Stimulated activated naive CD8-positive, alpha-beta T cell treated with anti-CD3 and anti-CD28 coated beads, Interleukin-15, Interleukin-2, amounts not matched to agents 100 ng/mL and 50 ng/mL, for 24 hours (primary cell): ENCODE measurements around the gene KRT14.
"Not testable (repeated sequence)": the region's sequence is repeated elsewhere in the genome, so short reads cannot be mapped to it uniquely, and the experiment has no call there.

ENCODE experiments used
- H3K27ac Mint-ChIP-seq: one replicate; pipeline ENCODE4 v1.8.0; 2021; ENCODE audit warnings: mild to moderate bottlenecking, mixed read lengths
- H3K27me3 Mint-ChIP-seq: one replicate; pipeline ENCODE4 v1.8.0; 2021; ENCODE audit warnings: mixed read lengths
- H3K36me3 Mint-ChIP-seq: one replicate; pipeline ENCODE4 v1.8.0; 2021; ENCODE audit warnings: low read depth, mixed read lengths
- H3K4me1 Mint-ChIP-seq: one replicate; pipeline ENCODE4 v1.8.0; 2021; ENCODE audit warnings: low read depth, mixed read lengths
- H3K4me3 Mint-ChIP-seq: one replicate; pipeline ENCODE4 v1.8.0; 2021; ENCODE audit warnings: mild to moderate bottlenecking, mixed read lengths
- H3K9me3 Mint-ChIP-seq: one replicate; pipeline ENCODE4 v1.8.0; 2021; ENCODE audit warnings: mixed read lengths

KRT14 gene

GRCh38 chr17:41593306-41593981 is 6.7 kb upstream of the KRT14 start:
- peaks cover 6% of the 10 kb centered on the region for H3K27me3 Mint-ChIP-seq
- H3K27ac Mint-ChIP-seq, result no peak overlapping the region
- no peaks in the 10 kb centered on the region for H3K9me3 Mint-ChIP-seq
- no peaks in the 10 kb centered on the region for H3K4me1 Mint-ChIP-seq
- no peak overlapping the region for H3K4me3 Mint-ChIP-seq
- H3K36me3 Mint-ChIP-seq, result no peaks in the 10 kb centered on the region

- Mint-ChIP-seq H3K4me1 (no peaks in the 10 kb centered on the region), H3K27ac (no peak overlapping the region), H3K4me3 (no peak overlapping the region), H3K27me3 (peaks cover 6% of the 10 kb centered on the region), H3K36me3 (no peaks in the 10 kb centered on the region), H3K9me3 (no peaks in the 10 kb centered on the region)
These were observed 6.1 kb upstream of the KRT14 start for GRCh38 chr17:41592601-41593305.

- Mint-ChIP-seq H3K27ac (no peak overlapping the region), H3K4me1 (no peaks in the 10 kb centered on the region), H3K27me3 (peaks cover 3% of the 10 kb centered on the region), H3K36me3 (no peaks in the 10 kb centered on the region), H3K9me3 (no peaks in the 10 kb centered on the region), H3K4me3 (no peak overlapping the region)
These were observed 2.6 kb upstream of the KRT14 start for GRCh38 chr17:41589301-41589700.

GRCh38 chr17:41588126-41588810 is 1.6 kb upstream of the KRT14 start:
- Mint-ChIP-seq H3K27ac (no peak overlapping the region), H3K4me3 (no peak overlapping the region), H3K9me3 (no peaks in the 10 kb centered on the region), H3K4me1 (no peaks in the 10 kb centered on the region), H3K36me3 (no peaks in the 10 kb centered on the region), H3K27me3 (peaks cover 9% of the 10 kb centered on the region)

GRCh38 chr17:41585301-41586056 is 1.2 kb downstream of the KRT14 start:
- H3K27me3 Mint-ChIP-seq, result peaks cover 22% of the 10 kb centered on the region
- no peak overlapping the region for H3K27ac Mint-ChIP-seq
- H3K4me3 Mint-ChIP-seq, result no peak overlapping the region
- H3K36me3 Mint-ChIP-seq, result no peaks in the 10 kb centered on the region
- H3K9me3 Mint-ChIP-seq, result no peaks in the 10 kb centered on the region
- H3K4me1 Mint-ChIP-seq, result no peaks in the 10 kb centered on the region

- not testable (repeated sequence) for H3K9me3 Mint-ChIP-seq, H3K36me3 Mint-ChIP-seq, H3K4me3 Mint-ChIP-seq, H3K4me1 Mint-ChIP-seq, H3K27ac Mint-ChIP-seq
- H3K27me3 Mint-ChIP-seq, result peaks cover 32% of the 10 kb centered on the region
These were observed 2.3 kb downstream of the KRT14 start for GRCh38 chr17:41584331-41584927.

- H3K27me3 Mint-ChIP-seq, result peaks cover 39% of the 10 kb centered on the region
- no peaks in the 10 kb centered on the region for H3K9me3 Mint-ChIP-seq
- no peak overlapping the region for H3K4me3 Mint-ChIP-seq
- no peak overlapping the region for H3K27ac Mint-ChIP-seq
- H3K36me3 Mint-ChIP-seq, result no peaks in the 10 kb centered on the region
- no peaks in the 10 kb centered on the region for H3K4me1 Mint-ChIP-seq
These were observed 3.3 kb downstream of the KRT14 start for GRCh38 chr17:41583137-41584127.

- H3K27ac Mint-ChIP-seq, H3K9me3 Mint-ChIP-seq, H3K4me1 Mint-ChIP-seq, H3K36me3 Mint-ChIP-seq, H3K4me3 Mint-ChIP-seq: not testable (repeated sequence)
- H3K27me3 Mint-ChIP-seq, result peaks cover 47% of the 10 kb centered on the region
These were observed 4.4 kb downstream of the KRT14 start for GRCh38 chr17:41582061-41582968.

- Mint-ChIP-seq H3K4me3 (no peak overlapping the region), H3K27me3 (peaks cover 51% of the 10 kb centered on the region), H3K36me3 (no peaks in the 10 kb centered on the region), H3K4me1 (no peaks in the 10 kb centered on the region), H3K9me3 (no peaks in the 10 kb centered on the region), H3K27ac (no peak overlapping the region)
These were observed 5.2 kb downstream of the KRT14 start for GRCh38 chr17:41581366-41582060.

- Mint-ChIP-seq H3K27me3 (peaks cover 56% of the 10 kb centered on the region), H3K9me3 (no peaks in the 10 kb centered on the region), H3K4me1 (no peaks in the 10 kb centered on the region), H3K4me3 (no peak overlapping the region), H3K36me3 (no peaks in the 10 kb centered on the region), H3K27ac (no peak overlapping the region)
These were observed 5.9 kb downstream of the KRT14 start for GRCh38 chr17:41580687-41581365.

GRCh38 chr17:41580244-41580575 is 6.5 kb downstream of the KRT14 start:
- H3K9me3 Mint-ChIP-seq, result no peaks in the 10 kb centered on the region
- H3K27me3 Mint-ChIP-seq, result peaks cover 56% of the 10 kb centered on the region
- H3K4me1 Mint-ChIP-seq, result no peaks in the 10 kb centered on the region
- no peaks in the 10 kb centered on the region for H3K36me3 Mint-ChIP-seq
- no peak overlapping the region for H3K27ac Mint-ChIP-seq
- H3K4me3 Mint-ChIP-seq, result no peak overlapping the region

GRCh38 chr17:41579484-41580243 is 7.0 kb downstream of the KRT14 start:
- Mint-ChIP-seq H3K4me1 (no peaks in the 10 kb centered on the region), H3K27me3 (peaks cover 56% of the 10 kb centered on the region), H3K4me3 (no peak overlapping the region), H3K36me3 (no peaks in the 10 kb centered on the region), H3K27ac (no peak overlapping the region), H3K9me3 (no peaks in the 10 kb centered on the region)
